Brain microvascular endothelial cell (primary cell): ENCODE data around the gene LRTM2.

Experiments used
- DNase-seq: peaks from one replicate; pipeline ENCODE4 v3.0.0-alpha.2; 2020
- H3K27ac ChIP-seq: fragments of 250-450 bp; sonication (Bioruptor Pico); 2 replicates; pipeline ENCODE4 v1.5.1; 2020; ENCODE audit warnings: mild to moderate bottlenecking, moderate library complexity
- H3K27me3 ChIP-seq: fragments of 250-450 bp; sonication (Bioruptor Pico); replicated peaks from 2 replicates; pipeline ENCODE4 v1.5.1; 2020; ENCODE audit warnings: mild to moderate bottlenecking
- H3K36me3 ChIP-seq: fragments of 250-450 bp; sonication (Bioruptor Pico); replicated peaks from 2 replicates; pipeline ENCODE4 v1.5.1; 2020; ENCODE audit warnings: mild to moderate bottlenecking
- H3K4me3 ChIP-seq: 2 replicates; pipeline ENCODE4 v1.5.1; 2011; ENCODE audit warnings: low read depth, mild to moderate bottlenecking, control low read depth, low read length, moderate library complexity
- CTCF ChIP-seq: IDR thresholded peaks from 2 replicates; pipeline ENCODE4 v1.5.1; 2011; ENCODE audit warnings: low read depth, mild to moderate bottlenecking, moderate library complexity, low read length, control low read depth, inconsistent platforms; ENCODE audit errors: missing control alignments
- in situ Hi-C: cut with HindIII; loops from 2 replicates; pipeline ENCODE4 v1.10.0; 2017; ENCODE audit warnings: low sequenced_read_pairs, low pct_ligation_motif_present

Gene LRTM2

GRCh38 chr12:1839464-1839863 is 19.1 kb downstream of the LRTM2 start:
- no peak overlapping the region for H3K27ac ChIP-seq
- in situ Hi-C loops, result no loop called here

GRCh38 chr12:1839956-1840951 is 19.9 kb downstream of the LRTM2 start:
- H3K4me3 ChIP-seq, result no peak overlapping the region
- in situ Hi-C loops, result no loop called here
- H3K27ac ChIP-seq, result no peak overlapping the region
- DNase-seq, result no peak
- no peaks in the 10 kb centered on the region for H3K36me3 ChIP-seq
- TF ChIP-seq CTCF, result no peak
- no peaks in the 10 kb centered on the region for H3K27me3 ChIP-seq

More at GRCh38 chr12:1839464-1839863, 19.1 kb downstream of the LRTM2 start:
- H3K27me3 ChIP-seq, result no peaks in the 10 kb centered on the region
- no peak overlapping the region for H3K4me3 ChIP-seq
- no peaks in the 10 kb centered on the region for H3K36me3 ChIP-seq
- no peak for TF ChIP-seq CTCF
- no peak for DNase-seq

- H3K27me3 ChIP-seq, result no peaks in the 10 kb centered on the region
These were observed 20.6 kb downstream of the LRTM2 start for GRCh38 chr12:1840981-1841425.

DNA sequence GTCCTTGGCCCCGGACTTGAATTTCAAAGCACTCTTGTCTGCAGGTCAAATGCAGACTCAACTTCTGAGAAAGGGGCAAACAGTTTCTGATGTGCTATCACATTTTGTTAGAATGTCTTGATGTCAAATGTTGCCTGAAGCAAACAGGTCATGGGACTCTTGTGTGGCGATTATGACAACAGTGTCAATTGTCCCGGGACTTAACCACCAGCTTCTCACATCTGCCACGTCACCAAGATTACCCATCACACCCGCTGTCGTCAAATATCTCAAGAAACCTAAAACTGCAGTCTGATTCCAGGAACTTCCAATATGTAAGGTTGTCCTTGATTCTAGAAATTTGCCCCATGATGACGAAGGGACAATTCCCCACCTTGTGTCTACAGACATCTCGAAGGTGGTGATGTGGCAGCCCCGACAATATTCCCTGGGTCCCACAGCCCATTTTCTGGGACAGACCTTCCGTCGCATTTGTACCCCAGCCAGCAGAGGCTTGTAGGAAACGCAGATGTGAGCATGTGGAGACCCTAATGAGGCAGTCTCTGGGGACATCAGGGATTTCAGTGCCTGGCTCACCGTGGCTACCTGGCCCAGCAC is 21.3 kb downstream of the LRTM2 start:
- no peak overlapping the region for H3K4me3 ChIP-seq
- no peak overlapping the region for H3K27ac ChIP-seq
- in situ Hi-C loops, result no loop called here
- no peaks in the 10 kb centered on the region for H3K27me3 ChIP-seq
- no peak for TF ChIP-seq CTCF
- H3K36me3 ChIP-seq, result no peaks in the 10 kb centered on the region
- DNase-seq, result no peak

More at GRCh38 chr12:1840981-1841425, 20.6 kb downstream of the LRTM2 start:
- in situ Hi-C loops, result no loop called here
- no peak for TF ChIP-seq CTCF
- DNase-seq, result no peak
- no peak overlapping the region for H3K4me3 ChIP-seq
- no peaks in the 10 kb centered on the region for H3K36me3 ChIP-seq
- H3K27ac ChIP-seq, result no peak overlapping the region

- Histone ChIP-seq H3K36me3 (no peaks in the 10 kb centered on the region), H3K27me3 (no peaks in the 10 kb centered on the region), H3K27ac (no peak overlapping the region), H3K4me3 (no peak overlapping the region)
- no peak for DNase-seq
- TF ChIP-seq CTCF, result no peak
- in situ Hi-C loops, result no loop called here
These were observed 22.0 kb downstream of the LRTM2 start for GRCh38 chr12:1842183-1842904.
